ENCODE results near the gene AKAP3. TPM values are rescaled to one million over a fixed set of nuclear protein-coding genes. Genes with fewer than 3 reads are reported as not detected.
A peak's percentile ranks its signal among the peaks of the same experiment; 100 is the strongest.

AKAP3 gene
- total and polyA plus RNA-seq, 4 experiments from 2014 or later, result 0.60 to 6.2 (median 3.3) TPM

DNA sequence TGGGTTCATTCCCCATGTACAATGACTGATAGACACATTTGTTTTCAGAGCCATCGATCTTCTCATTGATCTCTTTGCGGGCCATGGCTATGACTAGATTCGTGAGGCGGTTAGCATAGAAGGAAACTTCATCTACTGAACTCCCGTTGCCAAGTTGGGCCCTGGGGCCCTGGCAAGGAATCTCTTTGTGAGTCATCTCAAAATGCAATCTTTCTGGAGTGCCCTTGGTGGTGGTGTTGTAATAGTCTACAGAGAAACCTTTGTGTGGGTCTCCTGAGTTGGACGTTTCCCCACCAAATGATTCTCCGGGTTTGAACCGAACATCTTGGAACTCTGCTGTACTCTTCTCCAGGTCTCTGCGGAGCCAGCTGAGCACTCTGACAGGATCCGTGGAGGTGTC is 20.4 kb downstream of the AKAP3 start:
- Mint-ChIP-seq H3K27me3 (peaks cover under 1 to 8% of the 10 kb centered on the region in 2 donors), H3K4me3 (no peak overlapping the region), H3K4me1 (no peaks in the 10 kb centered on the region), H3K36me3 (peaks cover 0 to 8% of the 10 kb centered on the region in 2 donors), H3K9me3 (peaks cover 0 to 5% (median 0%) of the 10 kb centered on the region in 8 donors), H3K27ac (no peak overlapping the region)
- ChIA-PET POLR2A (ENCODE audit: partially characterized antibody) (no interaction called here), CTCF (ENCODE audit: partially characterized antibody) (no interaction called here)
- Histone ChIP-seq H3K27me3 (ENCODE audit: insufficient read depth, low read length) (no peaks in the 10 kb centered on the region), H3K4me1 (ENCODE audit: insufficient read depth, low read length) (no peaks in the 10 kb centered on the region), H3K4me3 (ENCODE audit: low read length in 2 of 2) (no peak overlapping the region), H3K27ac (ENCODE audit: low read depth, low read length) (no peak overlapping the region), H3K9me3 (ENCODE audit: control insufficient read depth in 1 of 2, low read length in 2 of 2) (no peaks in the 10 kb centered on the region), H3K36me3 (ENCODE audit: insufficient read depth, low read length) (no peaks in the 10 kb centered on the region)
- intact Hi-C loops (cut with micrococcal nuclease), result no loop called here
- no peak for DNase-seq

DNA sequence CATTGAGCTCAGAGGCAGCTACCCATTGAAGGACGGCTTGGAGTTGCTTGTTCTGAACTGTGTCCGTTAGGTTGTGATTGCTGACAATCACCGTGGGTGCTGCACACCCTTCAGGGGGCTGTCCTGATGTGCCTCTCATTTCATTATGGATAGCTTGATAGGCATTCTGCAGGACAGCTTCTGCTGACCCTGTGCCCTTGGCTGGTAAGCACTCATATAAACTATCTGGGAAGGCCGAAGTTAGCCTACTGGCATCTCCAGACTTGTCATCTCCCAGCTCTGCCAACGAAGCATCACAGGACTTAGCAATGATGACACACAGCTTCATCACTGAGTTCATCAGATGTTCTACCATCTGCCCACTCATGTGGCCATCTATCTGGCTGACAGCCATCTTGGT is 22.3 kb downstream of the AKAP3 start:
- H3K4me1 ChIP-seq (ENCODE audit: insufficient read depth, low read length), result no peaks in the 10 kb centered on the region
- Mint-ChIP-seq H3K27ac (no peak overlapping the region), H3K4me1 (no peaks in the 10 kb centered on the region), H3K36me3 (peaks cover 0 to 8% of the 10 kb centered on the region in 2 donors), H3K27me3 (peaks cover 0 to 8% of the 10 kb centered on the region in 2 donors), H3K4me3 (no peak overlapping the region), H3K9me3 (peaks cover 0 to 5% (median 0%) of the 10 kb centered on the region in 8 donors)
- intact Hi-C loops (cut with micrococcal nuclease), result no loop called here
- POLR2A ChIA-PET (ENCODE audit: partially characterized antibody), result no interaction called here
- no peak for DNase-seq
- H3K27me3 ChIP-seq (ENCODE audit: insufficient read depth, low read length), result no peaks in the 10 kb centered on the region
- H3K27ac ChIP-seq (ENCODE audit: low read depth, low read length), result no peak overlapping the region
- H3K9me3 ChIP-seq (ENCODE audit: control insufficient read depth in 1 of 2, low read length in 2 of 2), result no peaks in the 10 kb centered on the region
- no peak overlapping the region for H3K4me3 ChIP-seq (ENCODE audit: low read length in 2 of 2)
- no peaks in the 10 kb centered on the region for H3K36me3 ChIP-seq (ENCODE audit: insufficient read depth, low read length)
- CTCF ChIA-PET (ENCODE audit: partially characterized antibody), result no interaction called here

- no peaks in the 10 kb centered on the region for H3K36me3 Mint-ChIP-seq
- H3K9me3 Mint-ChIP-seq, result no peaks in the 10 kb centered on the region
- no peaks in the 10 kb centered on the region for H3K36me3 ChIP-seq (ENCODE audit: insufficient read depth, low read length)
- ChIA-PET POLR2A (ENCODE audit: partially characterized antibody) (interaction anchor here (1.2 kb wide), 1 partner anchor 28 kb away, joined by 3 read pairs; no protein-coding TSS in a partner anchor), CTCF (ENCODE audit: partially characterized antibody) (interaction anchor here (1.1 to 1.2 kb wide), 2 partner anchors 10 to 17 kb away, joined by 3 to 4 read pairs; no protein-coding TSS in a partner anchor)
- no peak overlapping the region for H3K4me3 ChIP-seq (ENCODE audit: low read length in 2 of 2)
- no peaks in the 10 kb centered on the region for H3K27me3 Mint-ChIP-seq
- H3K4me1 ChIP-seq (ENCODE audit: insufficient read depth, low read length), result no peaks in the 10 kb centered on the region
- no peak overlapping the region for H3K27ac Mint-ChIP-seq
- no peaks in the 10 kb centered on the region for H3K9me3 ChIP-seq (ENCODE audit: control insufficient read depth in 1 of 2, low read length in 2 of 2)
- H3K27ac ChIP-seq (ENCODE audit: low read depth, low read length), result no peak overlapping the region
- intact Hi-C loops (cut with micrococcal nuclease), result no loop called here
- no peak for DNase-seq
- H3K4me1 Mint-ChIP-seq, result no peaks in the 10 kb centered on the region
- H3K27me3 ChIP-seq (ENCODE audit: insufficient read depth, low read length), result no peaks in the 10 kb centered on the region
- no peak overlapping the region for H3K4me3 Mint-ChIP-seq
These were observed 27.3 kb downstream of the AKAP3 start for GRCh38 chr12:4621511-4621910.

- no peak overlapping the region for H3K4me3 Mint-ChIP-seq
- intact Hi-C loops (cut with micrococcal nuclease), result no loop called here
- Histone ChIP-seq H3K27ac (ENCODE audit: low read depth, low read length) (no peak overlapping the region), H3K9me3 (ENCODE audit: control insufficient read depth in 1 of 2, low read length in 2 of 2) (no peaks in the 10 kb centered on the region), H3K4me1 (ENCODE audit: insufficient read depth, low read length) (no peaks in the 10 kb centered on the region), H3K4me3 (ENCODE audit: low read length in 2 of 2) (no peak overlapping the region), H3K36me3 (ENCODE audit: insufficient read depth, low read length) (peaks cover 24% of the 10 kb centered on the region), H3K27me3 (ENCODE audit: insufficient read depth, low read length) (no peaks in the 10 kb centered on the region)
- H3K9me3 Mint-ChIP-seq, result no peaks in the 10 kb centered on the region
- H3K4me1 Mint-ChIP-seq, result no peaks in the 10 kb centered on the region
- H3K27me3 Mint-ChIP-seq, result no peaks in the 10 kb centered on the region
- POLR2A ChIA-PET (ENCODE audit: partially characterized antibody), result no interaction called here
- peaks cover 35 to 42% of the 10 kb centered on the region in 2 donors for H3K36me3 Mint-ChIP-seq
- H3K27ac Mint-ChIP-seq, result peak overlapping the region in 1 of 7 donors; percentile 23
- DNase-seq, result no peak
- CTCF ChIA-PET (ENCODE audit: partially characterized antibody), result no interaction called here
These were observed 33.2 kb downstream of the AKAP3 start for GRCh38 chr12:4615667-4616066.

DNA sequence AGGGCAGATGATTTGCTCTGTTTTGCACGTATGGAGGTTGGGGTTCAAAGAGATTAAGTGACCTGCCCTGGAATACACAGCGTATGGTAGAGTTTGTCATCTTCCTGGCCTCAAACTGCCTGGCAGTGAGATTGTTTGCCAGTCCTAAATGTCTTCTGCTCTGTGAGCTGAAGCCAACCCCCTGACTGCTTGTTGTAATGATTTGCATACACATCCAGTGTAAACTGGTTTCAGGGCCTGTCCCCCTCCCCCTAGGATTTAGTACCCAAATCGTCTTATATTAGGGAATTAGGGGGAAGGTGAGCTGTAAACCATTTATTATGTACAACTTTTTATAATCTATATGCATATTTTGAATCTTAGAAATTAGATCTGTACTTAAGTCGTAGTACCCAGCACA is 38.4 kb downstream of the AKAP3 start:
- Mint-ChIP-seq H3K27ac (no peak overlapping the region), H3K4me1 (peaks cover 5 to 23% (median 17%) of the 10 kb centered on the region in 4 donors), H3K27me3 (no peaks in the 10 kb centered on the region), H3K9me3 (no peaks in the 10 kb centered on the region), H3K36me3 (peaks cover 46 to 49% of the 10 kb centered on the region in 2 donors), H3K4me3 (no peak overlapping the region)
- ChIA-PET CTCF (ENCODE audit: partially characterized antibody) (interaction anchor here (1.2 kb wide), 1 partner anchor 11 kb away, joined by 4 read pairs; no protein-coding TSS in a partner anchor), POLR2A (ENCODE audit: partially characterized antibody) (no interaction called here)
- intact Hi-C loops (cut with micrococcal nuclease), result no loop called here
- H3K27me3 ChIP-seq (ENCODE audit: insufficient read depth, low read length), result no peaks in the 10 kb centered on the region
- H3K9me3 ChIP-seq (ENCODE audit: control insufficient read depth in 1 of 2, low read length in 2 of 2), result no peaks in the 10 kb centered on the region
- H3K36me3 ChIP-seq (ENCODE audit: insufficient read depth, low read length), result peaks cover 28% of the 10 kb centered on the region
- peaks cover 16% of the 10 kb centered on the region for H3K4me1 ChIP-seq (ENCODE audit: insufficient read depth, low read length)
- no peak overlapping the region for H3K4me3 ChIP-seq (ENCODE audit: low read length in 2 of 2)
- DNase-seq, result no peak
- H3K27ac ChIP-seq (ENCODE audit: low read depth, low read length), result no peak overlapping the region

- no peaks in the 10 kb centered on the region for H3K27me3 Mint-ChIP-seq
- peaks cover 34 to 43% of the 10 kb centered on the region in 2 donors for H3K36me3 Mint-ChIP-seq
- H3K4me1 Mint-ChIP-seq, result peaks cover 12 to 33% (median 25%) of the 10 kb centered on the region in 4 donors
- POLR2A ChIA-PET (ENCODE audit: partially characterized antibody), result no interaction called here
- CTCF ChIA-PET (ENCODE audit: partially characterized antibody), result interaction anchor here (1.0 kb wide), 1 partner anchor 149 kb away, joined by 3 read pairs; no protein-coding TSS in a partner anchor
- H3K27ac ChIP-seq (ENCODE audit: low read depth, low read length), result no peak overlapping the region
- no peaks in the 10 kb centered on the region for H3K9me3 ChIP-seq (ENCODE audit: control insufficient read depth in 1 of 2, low read length in 2 of 2)
- DNase-seq, result no peak
- H3K4me3 ChIP-seq (ENCODE audit: low read length in 2 of 2), result no peak overlapping the region
- H3K36me3 ChIP-seq (ENCODE audit: insufficient read depth, low read length), result peaks cover 22% of the 10 kb centered on the region
- no peaks in the 10 kb centered on the region for H3K27me3 ChIP-seq (ENCODE audit: insufficient read depth, low read length)
- no peak overlapping the region for H3K27ac Mint-ChIP-seq
- peaks cover 21% of the 10 kb centered on the region for H3K4me1 ChIP-seq (ENCODE audit: insufficient read depth, low read length)
- H3K4me3 Mint-ChIP-seq, result no peak overlapping the region
- intact Hi-C loops (cut with micrococcal nuclease), result no loop called here
- no peaks in the 10 kb centered on the region for H3K9me3 Mint-ChIP-seq
These were observed 39.8 kb downstream of the AKAP3 start for GRCh38 chr12:4609071-4609470.

GRCh38 chr12:4607056-4607455 is 41.8 kb downstream of the AKAP3 start:
- Mint-ChIP-seq H3K27me3 (peaks cover 7% of the 10 kb centered on the region in 2 donors), H3K27ac (peak overlapping the region in 1 of 7 donors; percentile 38), H3K9me3 (no peaks in the 10 kb centered on the region), H3K36me3 (peaks cover 17 to 30% of the 10 kb centered on the region in 2 donors), H3K4me3 (peak overlapping the region in 5 of 8 donors; percentile 17 to 66 (median 33)), H3K4me1 (peaks cover 12 to 33% (median 25%) of the 10 kb centered on the region in 4 donors)
- intact Hi-C loops (cut with micrococcal nuclease), result no loop called here
- Histone ChIP-seq H3K36me3 (ENCODE audit: insufficient read depth, low read length) (peaks cover 11% of the 10 kb centered on the region), H3K27me3 (ENCODE audit: insufficient read depth, low read length) (no peaks in the 10 kb centered on the region), H3K4me3 (ENCODE audit: low read length in 2 of 2) (no peak overlapping the region), H3K27ac (ENCODE audit: low read depth, low read length) (no peak overlapping the region), H3K9me3 (ENCODE audit: control insufficient read depth in 1 of 2, low read length in 2 of 2) (no peaks in the 10 kb centered on the region), H3K4me1 (ENCODE audit: insufficient read depth, low read length) (peaks cover 21% of the 10 kb centered on the region)
- ChIA-PET POLR2A (ENCODE audit: partially characterized antibody) (no interaction called here), CTCF (ENCODE audit: partially characterized antibody) (no interaction called here)
- DNase-seq, result no peak
